Ishikawa (cell line): ENCODE results near the gene RNF112.

ENCODE experiments used
- CEBPB ChIP-seq: IDR thresholded peaks from 2 replicates; pipeline ENCODE4 v1.6.1; 2012
- CREB1 ChIP-seq: IDR thresholded peaks from 2 replicates; pipeline ENCODE4 v1.6.1; 2012; ENCODE audit warnings: low read depth
- EGR1 ChIP-seq: IDR thresholded peaks from 2 replicates; pipeline ENCODE4 v1.6.1; 2012
- EP300 ChIP-seq: IDR thresholded peaks from 2 replicates; pipeline ENCODE4 v1.6.1; 2012; ENCODE audit warnings: borderline replicate concordance
- FOXM1 ChIP-seq: IDR thresholded peaks from 2 replicates; pipeline ENCODE4 v1.6.1; 2012; ENCODE audit warnings: low read depth, borderline replicate concordance
- NFIC ChIP-seq: IDR thresholded peaks from 2 replicates; pipeline ENCODE4 v1.6.1; 2012
- RAD21 ChIP-seq: IDR thresholded peaks from 2 replicates; pipeline ENCODE4 v1.6.1; 2012; ENCODE audit warnings: low read depth
- TAF1 ChIP-seq: IDR thresholded peaks from 2 replicates; pipeline ENCODE4 v1.6.1; 2012; ENCODE audit warnings: low read depth, mild to moderate bottlenecking
- TCF12 ChIP-seq: IDR thresholded peaks from 2 replicates; pipeline ENCODE4 v1.6.1; 2012; ENCODE audit warnings: low read depth
- TEAD4 ChIP-seq: IDR thresholded peaks from 2 replicates; pipeline ENCODE4 v1.6.1; 2012
- YY1 ChIP-seq: IDR thresholded peaks from 2 replicates; pipeline ENCODE4 v1.6.1; 2012; ENCODE audit warnings: low read depth
- ZBTB7A ChIP-seq: IDR thresholded peaks from 2 replicates; pipeline ENCODE4 v1.6.1; 2012; ENCODE audit warnings: low read depth
- TF ChIP-seq, protein P1 (sequence below): IDR thresholded peaks from 2 replicates; pipeline ENCODE4 v1.6.1; 2012
- TF ChIP-seq, protein P2 (sequence below): IDR thresholded peaks from 2 replicates; pipeline ENCODE4 v1.6.1; 2012; ENCODE audit warnings: low read depth, mild to moderate bottlenecking
- TF ChIP-seq, protein P3 (sequence below): IDR thresholded peaks from 2 replicates; pipeline ENCODE4 v1.6.1; 2012

The RNF112 gene

DNA sequence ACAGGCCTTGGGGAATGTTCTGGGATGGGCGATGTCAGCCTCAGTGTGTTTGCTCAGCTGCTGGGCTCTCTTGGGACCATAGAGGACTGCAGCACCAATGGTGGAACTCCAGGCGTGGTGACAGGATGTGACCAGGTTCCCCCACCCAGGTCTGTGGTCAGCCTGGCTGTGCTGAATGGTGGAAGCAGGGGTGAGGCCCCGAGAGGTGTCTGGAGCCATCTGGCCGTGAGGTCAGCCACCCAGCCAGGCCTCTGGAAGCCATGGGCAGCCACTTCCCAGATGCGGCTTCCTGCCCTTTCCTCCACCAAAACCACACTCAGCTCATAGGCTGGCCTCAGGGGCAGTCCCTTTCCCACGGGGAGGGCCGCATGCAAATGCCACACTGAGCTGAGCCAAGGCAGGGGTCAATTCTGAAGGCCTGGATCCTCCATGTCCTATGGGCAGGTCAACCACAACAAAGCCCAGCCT is 40.5 kb upstream of the RNF112 start:
- no peak for TF ChIP-seq CREB1
- TF ChIP-seq RAD21 = no peak
- TF ChIP-seq EGR1 = no peak
- TF ChIP-seq, protein P1, sequence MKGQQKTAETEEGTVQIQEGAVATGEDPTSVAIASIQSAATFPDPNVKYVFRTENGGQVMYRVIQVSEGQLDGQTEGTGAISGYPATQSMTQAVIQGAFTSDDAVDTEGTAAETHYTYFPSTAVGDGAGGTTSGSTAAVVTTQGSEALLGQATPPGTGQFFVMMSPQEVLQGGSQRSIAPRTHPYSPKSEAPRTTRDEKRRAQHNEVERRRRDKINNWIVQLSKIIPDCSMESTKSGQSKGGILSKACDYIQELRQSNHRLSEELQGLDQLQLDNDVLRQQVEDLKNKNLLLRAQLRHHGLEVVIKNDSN = no peak
- TF ChIP-seq TAF1 = no peak
- no peak for TF ChIP-seq TCF12
- no peak for TF ChIP-seq CEBPB
- TF ChIP-seq EP300 = no peak
- TF ChIP-seq ZBTB7A = no peak
- no peak for TF ChIP-seq FOXM1
- TF ChIP-seq, protein P2, sequence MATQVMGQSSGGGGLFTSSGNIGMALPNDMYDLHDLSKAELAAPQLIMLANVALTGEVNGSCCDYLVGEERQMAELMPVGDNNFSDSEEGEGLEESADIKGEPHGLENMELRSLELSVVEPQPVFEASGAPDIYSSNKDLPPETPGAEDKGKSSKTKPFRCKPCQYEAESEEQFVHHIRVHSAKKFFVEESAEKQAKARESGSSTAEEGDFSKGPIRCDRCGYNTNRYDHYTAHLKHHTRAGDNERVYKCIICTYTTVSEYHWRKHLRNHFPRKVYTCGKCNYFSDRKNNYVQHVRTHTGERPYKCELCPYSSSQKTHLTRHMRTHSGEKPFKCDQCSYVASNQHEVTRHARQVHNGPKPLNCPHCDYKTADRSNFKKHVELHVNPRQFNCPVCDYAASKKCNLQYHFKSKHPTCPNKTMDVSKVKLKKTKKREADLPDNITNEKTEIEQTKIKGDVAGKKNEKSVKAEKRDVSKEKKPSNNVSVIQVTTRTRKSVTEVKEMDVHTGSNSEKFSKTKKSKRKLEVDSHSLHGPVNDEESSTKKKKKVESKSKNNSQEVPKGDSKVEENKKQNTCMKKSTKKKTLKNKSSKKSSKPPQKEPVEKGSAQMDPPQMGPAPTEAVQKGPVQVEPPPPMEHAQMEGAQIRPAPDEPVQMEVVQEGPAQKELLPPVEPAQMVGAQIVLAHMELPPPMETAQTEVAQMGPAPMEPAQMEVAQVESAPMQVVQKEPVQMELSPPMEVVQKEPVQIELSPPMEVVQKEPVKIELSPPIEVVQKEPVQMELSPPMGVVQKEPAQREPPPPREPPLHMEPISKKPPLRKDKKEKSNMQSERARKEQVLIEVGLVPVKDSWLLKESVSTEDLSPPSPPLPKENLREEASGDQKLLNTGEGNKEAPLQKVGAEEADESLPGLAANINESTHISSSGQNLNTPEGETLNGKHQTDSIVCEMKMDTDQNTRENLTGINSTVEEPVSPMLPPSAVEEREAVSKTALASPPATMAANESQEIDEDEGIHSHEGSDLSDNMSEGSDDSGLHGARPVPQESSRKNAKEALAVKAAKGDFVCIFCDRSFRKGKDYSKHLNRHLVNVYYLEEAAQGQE = no peak
- TF ChIP-seq NFIC = no peak
- TF ChIP-seq TEAD4 = no peak
- no peak for TF ChIP-seq YY1
- TF ChIP-seq, protein P3, sequence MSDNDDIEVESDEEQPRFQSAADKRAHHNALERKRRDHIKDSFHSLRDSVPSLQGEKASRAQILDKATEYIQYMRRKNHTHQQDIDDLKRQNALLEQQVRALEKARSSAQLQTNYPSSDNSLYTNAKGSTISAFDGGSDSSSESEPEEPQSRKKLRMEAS = no peak

DNA sequence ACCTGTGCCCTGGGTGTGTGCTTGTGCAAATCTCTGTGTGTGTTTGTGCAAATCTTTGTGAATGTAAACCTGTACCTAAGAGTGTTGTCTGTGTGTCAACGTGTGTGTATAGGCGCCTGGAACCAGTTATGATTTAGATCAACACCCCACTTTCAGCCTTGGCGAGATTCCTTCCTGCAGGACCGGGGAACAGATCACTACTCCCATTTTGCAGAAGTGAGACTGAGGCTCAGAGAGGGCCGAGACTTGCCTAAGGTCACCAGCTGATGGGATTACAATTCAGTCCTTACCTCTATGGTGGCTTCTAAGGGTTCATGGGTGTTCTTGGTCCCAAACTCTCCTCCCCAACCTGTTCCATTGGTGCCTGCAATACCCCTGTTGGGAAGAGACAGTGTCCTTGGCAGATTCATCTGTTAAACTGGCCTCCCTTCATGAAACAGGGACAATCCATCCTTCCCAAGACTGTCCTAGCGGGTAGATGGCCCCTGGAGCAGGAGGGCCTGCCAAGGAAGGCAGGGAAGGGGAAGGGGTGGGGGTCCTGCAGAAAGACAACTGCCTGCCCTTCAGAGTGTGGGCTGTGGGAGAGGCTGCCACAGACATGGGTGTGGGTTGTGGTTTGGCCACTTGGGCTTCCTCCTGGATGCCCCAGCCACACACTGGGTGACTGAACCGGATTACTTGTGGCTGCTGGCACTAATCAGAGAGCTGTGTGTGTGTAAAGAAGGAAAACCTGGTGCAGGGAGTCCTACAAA is 39.6 kb upstream of the RNF112 start:
- TF ChIP-seq, protein P2 = no peak
- no peak for TF ChIP-seq FOXM1
- no peak for TF ChIP-seq NFIC
- no peak for TF ChIP-seq TEAD4
- TF ChIP-seq CREB1 = no peak
- no peak for TF ChIP-seq EGR1
- no peak for TF ChIP-seq EP300
- TF ChIP-seq, protein P1 = no peak
- no peak for TF ChIP-seq RAD21
- no peak for TF ChIP-seq CEBPB
- no peak for TF ChIP-seq YY1
- TF ChIP-seq TAF1 = no peak

DNA sequence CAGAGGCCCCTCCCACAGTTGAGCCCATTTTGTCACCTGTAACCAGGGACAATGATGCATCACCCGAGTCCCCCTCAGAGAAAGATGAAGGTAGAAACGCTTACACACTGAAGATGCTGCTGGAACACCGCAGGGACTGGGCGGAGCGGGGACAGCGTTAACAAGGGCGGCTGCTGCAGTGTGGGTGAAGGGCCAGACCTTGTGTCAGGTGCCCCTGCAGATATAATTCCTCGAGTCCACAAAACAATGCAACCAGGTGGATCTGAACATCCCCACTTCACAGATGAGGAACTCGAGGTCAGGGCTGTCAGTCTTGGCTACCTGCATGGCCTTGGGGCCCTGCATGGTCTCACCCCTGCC is 39.0 kb upstream of the RNF112 start:
- TF ChIP-seq CREB1 (no peak), NFIC (no peak), TAF1 (no peak), TEAD4 (no peak)

DNA sequence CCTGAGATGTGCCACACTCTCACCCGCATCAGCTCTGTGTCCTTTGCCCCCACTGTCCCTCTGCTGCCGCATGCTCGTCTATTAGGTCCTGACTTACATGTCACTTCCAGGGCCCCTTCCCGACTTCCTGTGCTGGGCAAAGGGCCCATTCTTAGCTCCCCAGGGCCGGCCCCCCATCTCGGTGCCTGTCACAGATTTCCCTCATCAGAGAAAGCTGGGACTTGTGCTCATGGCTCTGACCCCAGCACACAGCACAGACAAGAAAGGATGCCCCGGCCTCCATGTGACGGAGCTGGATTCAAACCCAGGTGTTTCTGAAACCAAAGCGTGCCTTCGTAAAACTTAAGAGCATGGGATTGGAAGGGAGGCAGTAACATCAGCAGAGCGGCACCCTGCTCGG is 38.6 kb upstream of the RNF112 start:
- TF ChIP-seq TCF12 (no peak), FOXM1 (no peak), RAD21 (no peak), EGR1 (no peak)
- TF ChIP-seq, protein P2 = no peak
- TF ChIP-seq, protein P3 = no peak
